ENCODE measurements around the gene PRSS37. TPM values are rescaled to one million over a fixed set of nuclear protein-coding genes. Genes with fewer than 3 reads are reported as not detected.

The PRSS37 gene
- total RNA-seq, 1 experiment from 2014 or later = not detected

- ChIA-PET POLR2A (no interaction called here), CTCF (no interaction called here), RAD21 (ENCODE audit: low non-redundant PET in 1 of 2, low total read pairs in 2 of 2, uncharacterized antibody in 2 of 2, unreplicated experiment in 2 of 2) (no interaction called here)
- Histone ChIP-seq H3K4me1 (ENCODE audit: control insufficient read depth in 1 of 2, insufficient read depth in 2 of 2, low read length in 2 of 2) (no peaks in the 10 kb centered on the region), H2AFZ (ENCODE audit: low read depth, low read length, poor library complexity, severe bottlenecking) (no peak overlapping the region), H3K4me3 (replicated peaks in 1 of 2; ENCODE audit: low read depth in 1 of 2, low read length in 2 of 2) (no peak overlapping the region), H3K27me3 (ENCODE audit: insufficient read depth, low read length) (no peaks in the 10 kb centered on the region), H3K79me2 (ENCODE audit: insufficient read depth, low read length) (no peaks in the 10 kb centered on the region), H3K9ac (ENCODE audit: low read length) (no peak overlapping the region), H3K9me2 (ENCODE audit: insufficient read depth) (no peaks in the 10 kb centered on the region), H3K4me2 (ENCODE audit: low read length) (no peak overlapping the region), H3K36me3 (ENCODE audit: control insufficient read depth in 1 of 2, insufficient read depth in 2 of 2, low read length in 2 of 2) (no peaks in the 10 kb centered on the region), H4K20me1 (ENCODE audit: insufficient read depth) (no peaks in the 10 kb centered on the region), H3K9me3 (ENCODE audit: control insufficient read depth in 1 of 2, insufficient read depth in 1 of 2, low read depth in 1 of 2, low read length in 2 of 2) (no peaks in the 10 kb centered on the region), H3K27ac (ENCODE audit: low read depth, low read length) (no peak overlapping the region)
- no peak for TF ChIP-seq CTCF (IDR thresholded peaks at IDR 0.05 in 2 of 3, conservative IDR thresholded peaks at IDR 0.05 in 1 of 3; ENCODE audit: borderline replicate concordance in 1 of 3, insufficient read depth in 1 of 3, low read depth in 2 of 3, low read length in 2 of 3)
- TF ChIP-seq ZFX (IDR thresholded peaks at IDR 0.05) = no peak
- TF ChIP-seq CEBPB (IDR thresholded peaks at IDR 0.05; ENCODE audit: low read depth) = no peak
- no peak for TF ChIP-seq ATF3 (IDR thresholded peaks at IDR 0.05)
- TF ChIP-seq TCF7L2 (IDR thresholded peaks at IDR 0.05; ENCODE audit: borderline replicate concordance, extremely low read depth, insufficient read depth, insufficient read length) = no peak
- TF ChIP-seq EGR1 (IDR thresholded peaks at IDR 0.05; ENCODE audit: low read depth) = no peak
- no peak for TF ChIP-seq POLR2AphosphoS5 (IDR thresholded peaks at IDR 0.05; ENCODE audit: low read depth, low read length)
- no peak for TF ChIP-seq SP1 (IDR thresholded peaks at IDR 0.05; ENCODE audit: low read depth)
- TF ChIP-seq ZNF274 (IDR thresholded peaks at IDR 0.05; ENCODE audit: low read depth, low read length) = no peak
- no peak for DNase-seq (ENCODE audit: low read depth, low spot score)
- intact Hi-C loops (cut with micrococcal nuclease) = no loop called here
- no TSS peak for BruUV-seq (replicated peaks)
- no peak for ATAC-seq
These were observed 6.7 kb upstream of the PRSS37 start for GRCh38 chr7:141847996-141848395.

GRCh38 chr7:141844256-141844655 is 3.0 kb upstream of the PRSS37 start:
- no peak for ATAC-seq

More at GRCh38 chr7:141844256-141844655, 3.0 kb upstream of the PRSS37 start:
- BruUV-seq (replicated peaks) = no TSS peak
- Histone ChIP-seq H3K9me2 (ENCODE audit: insufficient read depth) (no peaks in the 10 kb centered on the region), H3K4me3 (replicated peaks in 1 of 2; ENCODE audit: low read depth in 1 of 2, low read length in 2 of 2) (no peak overlapping the region), H3K9me3 (ENCODE audit: control insufficient read depth in 1 of 2, insufficient read depth in 1 of 2, low read depth in 1 of 2, low read length in 2 of 2) (no peaks in the 10 kb centered on the region), H3K4me2 (ENCODE audit: low read length) (no peak overlapping the region), H3K79me2 (ENCODE audit: insufficient read depth, low read length) (no peaks in the 10 kb centered on the region), H4K20me1 (ENCODE audit: insufficient read depth) (no peaks in the 10 kb centered on the region), H3K4me1 (ENCODE audit: control insufficient read depth in 1 of 2, insufficient read depth in 2 of 2, low read length in 2 of 2) (no peaks in the 10 kb centered on the region; a peak in 1 of 4 replicates), H3K36me3 (ENCODE audit: control insufficient read depth in 1 of 2, insufficient read depth in 2 of 2, low read length in 2 of 2) (no peaks in the 10 kb centered on the region), H3K27me3 (ENCODE audit: insufficient read depth, low read length) (no peaks in the 10 kb centered on the region), H3K27ac (ENCODE audit: low read depth, low read length) (no peak overlapping the region), H3K9ac (ENCODE audit: low read length) (no peak overlapping the region), H2AFZ (ENCODE audit: low read depth, low read length, poor library complexity, severe bottlenecking) (no peak overlapping the region)
- CTCF ChIA-PET = no interaction called here
- TF ChIP-seq CEBPB (IDR thresholded peaks at IDR 0.05; ENCODE audit: low read depth) = no peak
- TF ChIP-seq RAD21 (IDR thresholded peaks at IDR 0.05; ENCODE audit: low read depth) = no peak
- no peak for TF ChIP-seq EGR1 (IDR thresholded peaks at IDR 0.05; ENCODE audit: low read depth)
- no peak for TF ChIP-seq POLR2AphosphoS5 (IDR thresholded peaks at IDR 0.05; ENCODE audit: low read depth, low read length)
- TF ChIP-seq JUND (IDR thresholded peaks at IDR 0.05) = no peak
- TF ChIP-seq EZH2phosphoT487 (IDR thresholded peaks at IDR 0.05; ENCODE audit: borderline replicate concordance) = no peak
- DNase-seq (ENCODE audit: low read depth, low spot score) = no peak
- intact Hi-C loops (cut with micrococcal nuclease) = no loop called here
- RAD21 ChIA-PET (ENCODE audit: low non-redundant PET in 1 of 2, low total read pairs in 2 of 2, uncharacterized antibody in 2 of 2, unreplicated experiment in 2 of 2) = no interaction called here
- POLR2A ChIA-PET = no interaction called here

Measured in HCT116 (cell line).